Measurements from ENCODE around the gene RETN. TPM values are rescaled to one million over a fixed set of nuclear protein-coding genes. Genes with fewer than 3 reads are reported as not detected.

The RETN gene
- total RNA-seq, 1 donor from 2014 or later, result not detected

DNA sequence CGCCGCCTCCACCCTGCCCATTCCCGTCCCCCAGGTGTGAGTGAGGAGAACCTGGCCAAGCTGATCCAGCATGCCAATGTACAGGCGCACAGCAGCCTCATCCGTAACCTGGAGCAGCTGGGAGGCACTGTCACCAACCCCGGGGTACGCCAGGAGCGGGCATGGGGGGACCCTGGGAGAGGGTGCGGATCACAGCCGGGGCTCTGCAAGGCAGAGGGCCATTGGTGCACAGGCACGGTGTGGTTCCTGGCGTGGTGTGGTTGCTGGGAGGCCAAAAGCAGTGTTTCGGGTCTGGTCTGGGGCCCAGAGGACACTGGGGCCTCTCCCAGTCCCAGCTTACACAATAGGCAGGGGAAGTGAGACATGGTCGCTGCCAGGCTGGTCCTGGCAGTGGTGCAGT lies 23.7 kb upstream of the RETN start:
- no peak for DNase-seq (ENCODE audit: low read depth)
- H3K27me3 ChIP-seq (ENCODE audit: control insufficient read depth, insufficient read depth, low read length), result no peaks in the 10 kb centered on the region
- TF ChIP-seq, protein P1, sequence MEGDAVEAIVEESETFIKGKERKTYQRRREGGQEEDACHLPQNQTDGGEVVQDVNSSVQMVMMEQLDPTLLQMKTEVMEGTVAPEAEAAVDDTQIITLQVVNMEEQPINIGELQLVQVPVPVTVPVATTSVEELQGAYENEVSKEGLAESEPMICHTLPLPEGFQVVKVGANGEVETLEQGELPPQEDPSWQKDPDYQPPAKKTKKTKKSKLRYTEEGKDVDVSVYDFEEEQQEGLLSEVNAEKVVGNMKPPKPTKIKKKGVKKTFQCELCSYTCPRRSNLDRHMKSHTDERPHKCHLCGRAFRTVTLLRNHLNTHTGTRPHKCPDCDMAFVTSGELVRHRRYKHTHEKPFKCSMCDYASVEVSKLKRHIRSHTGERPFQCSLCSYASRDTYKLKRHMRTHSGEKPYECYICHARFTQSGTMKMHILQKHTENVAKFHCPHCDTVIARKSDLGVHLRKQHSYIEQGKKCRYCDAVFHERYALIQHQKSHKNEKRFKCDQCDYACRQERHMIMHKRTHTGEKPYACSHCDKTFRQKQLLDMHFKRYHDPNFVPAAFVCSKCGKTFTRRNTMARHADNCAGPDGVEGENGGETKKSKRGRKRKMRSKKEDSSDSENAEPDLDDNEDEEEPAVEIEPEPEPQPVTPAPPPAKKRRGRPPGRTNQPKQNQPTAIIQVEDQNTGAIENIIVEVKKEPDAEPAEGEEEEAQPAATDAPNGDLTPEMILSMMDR (IDR thresholded peaks at IDR 0.05; ENCODE audit: insufficient read depth, low read length, severe bottlenecking), result no peak
- peaks cover 13% of the 10 kb centered on the region for H3K36me3 ChIP-seq (ENCODE audit: control insufficient read depth, insufficient read depth, low read length)
- no peak overlapping the region for H3K4me3 ChIP-seq (ENCODE audit: low read depth, low read length)
- no peak for FAIRE-seq

DNA sequence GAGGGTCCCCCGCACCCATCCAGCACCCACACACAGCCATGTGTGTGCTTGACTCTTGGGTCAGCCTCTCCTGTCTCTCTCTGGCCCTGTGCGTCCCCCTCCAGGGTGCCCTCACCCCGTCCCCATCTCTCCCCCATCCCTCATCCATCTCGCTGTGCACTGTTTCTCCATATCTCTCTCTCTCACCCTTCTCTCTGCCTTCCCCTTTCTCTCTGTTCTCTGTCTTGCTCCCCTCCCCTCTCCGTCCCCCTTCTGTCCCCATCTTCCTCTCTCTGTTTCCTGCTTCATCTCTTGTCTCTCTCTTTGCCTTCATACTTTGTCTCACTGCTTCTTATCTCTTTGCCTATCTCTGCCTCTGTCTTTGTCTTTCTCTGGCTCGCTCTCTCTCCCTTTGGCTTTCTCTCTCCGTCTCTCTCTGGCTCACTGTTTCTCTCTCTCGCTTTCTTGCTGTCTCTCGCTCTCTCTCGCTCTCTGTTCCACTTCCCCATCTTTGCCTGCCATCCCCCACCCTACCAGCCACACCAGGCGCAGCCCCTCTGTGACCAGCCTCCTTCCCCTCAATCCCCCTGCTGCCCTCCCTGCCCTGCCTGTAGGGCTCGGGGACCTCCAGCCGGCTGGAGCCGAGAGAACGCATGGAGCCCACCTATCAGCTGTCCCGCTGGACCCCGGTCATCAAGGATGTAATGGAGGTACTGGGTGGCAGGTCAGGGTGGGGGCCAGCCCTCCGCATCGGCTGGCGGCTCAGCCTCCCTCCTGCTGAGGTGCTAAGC lies 23.0 kb upstream of the RETN start:
- FAIRE-seq (no peak), DNase-seq (ENCODE audit: low read depth) (no peak)
- TF ChIP-seq, protein P1 (IDR thresholded peaks at IDR 0.05; ENCODE audit: insufficient read depth, low read length, severe bottlenecking), result no peak
- H3K36me3 ChIP-seq (ENCODE audit: control insufficient read depth, insufficient read depth, low read length), result peaks cover 13% of the 10 kb centered on the region
- no peaks in the 10 kb centered on the region for H3K27me3 ChIP-seq (ENCODE audit: control insufficient read depth, insufficient read depth, low read length)
- no peak overlapping the region for H3K4me3 ChIP-seq (ENCODE audit: low read depth, low read length)

DNA sequence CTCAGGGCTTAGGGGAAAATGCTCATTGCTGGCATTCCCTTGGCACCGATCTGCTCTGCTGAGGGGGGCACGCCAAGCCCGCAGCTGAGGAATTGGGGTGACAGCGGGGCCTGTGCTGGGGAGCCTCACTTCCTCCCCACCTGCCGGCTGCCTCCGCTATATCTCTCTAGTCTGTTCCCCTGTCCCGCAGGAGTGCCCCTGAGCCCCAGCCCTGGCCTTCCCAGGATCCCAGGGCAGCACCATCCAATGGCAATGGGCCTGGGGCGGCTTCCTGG lies 22.5 kb upstream of the RETN start:
- H3K4me3 ChIP-seq (ENCODE audit: low read depth, low read length), result no peak overlapping the region
- no peaks in the 10 kb centered on the region for H3K27me3 ChIP-seq (ENCODE audit: control insufficient read depth, insufficient read depth, low read length)
- FAIRE-seq, result no peak
- H3K36me3 ChIP-seq (ENCODE audit: control insufficient read depth, insufficient read depth, low read length), result peaks cover 13% of the 10 kb centered on the region
- DNase-seq (ENCODE audit: low read depth), result no peak
- TF ChIP-seq, protein P1 (IDR thresholded peaks at IDR 0.05; ENCODE audit: insufficient read depth, low read length, severe bottlenecking), result no peak

DNA sequence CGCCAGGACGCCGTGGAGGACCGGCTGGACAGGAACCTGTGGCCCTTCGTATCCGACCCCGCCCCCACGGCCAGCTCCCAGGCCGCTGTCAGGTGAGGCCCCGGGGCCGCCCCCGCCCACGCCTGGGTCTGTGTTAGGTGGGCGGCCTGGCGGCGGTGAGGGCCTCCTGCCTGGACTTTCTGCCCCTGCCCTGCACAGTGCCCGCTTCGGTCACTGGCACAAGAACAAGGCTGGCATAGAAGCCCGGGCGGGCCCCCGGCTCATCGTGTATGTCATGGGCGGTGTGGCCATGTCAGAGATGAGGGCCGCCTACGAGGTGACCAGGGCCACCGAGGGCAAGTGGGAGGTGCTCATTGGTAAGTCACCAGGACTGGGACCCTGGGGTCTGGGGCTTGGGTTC lies 21.7 kb upstream of the RETN start:
- peaks cover 12% of the 10 kb centered on the region for H3K36me3 ChIP-seq (ENCODE audit: control insufficient read depth, insufficient read depth, low read length)
- no peak for DNase-seq (ENCODE audit: low read depth)
- no peaks in the 10 kb centered on the region for H3K27me3 ChIP-seq (ENCODE audit: control insufficient read depth, insufficient read depth, low read length)
- TF ChIP-seq, protein P1 (IDR thresholded peaks at IDR 0.05; ENCODE audit: insufficient read depth, low read length, severe bottlenecking), result no peak
- FAIRE-seq, result no peak
- no peak overlapping the region for H3K4me3 ChIP-seq (ENCODE audit: low read depth, low read length)

DNA sequence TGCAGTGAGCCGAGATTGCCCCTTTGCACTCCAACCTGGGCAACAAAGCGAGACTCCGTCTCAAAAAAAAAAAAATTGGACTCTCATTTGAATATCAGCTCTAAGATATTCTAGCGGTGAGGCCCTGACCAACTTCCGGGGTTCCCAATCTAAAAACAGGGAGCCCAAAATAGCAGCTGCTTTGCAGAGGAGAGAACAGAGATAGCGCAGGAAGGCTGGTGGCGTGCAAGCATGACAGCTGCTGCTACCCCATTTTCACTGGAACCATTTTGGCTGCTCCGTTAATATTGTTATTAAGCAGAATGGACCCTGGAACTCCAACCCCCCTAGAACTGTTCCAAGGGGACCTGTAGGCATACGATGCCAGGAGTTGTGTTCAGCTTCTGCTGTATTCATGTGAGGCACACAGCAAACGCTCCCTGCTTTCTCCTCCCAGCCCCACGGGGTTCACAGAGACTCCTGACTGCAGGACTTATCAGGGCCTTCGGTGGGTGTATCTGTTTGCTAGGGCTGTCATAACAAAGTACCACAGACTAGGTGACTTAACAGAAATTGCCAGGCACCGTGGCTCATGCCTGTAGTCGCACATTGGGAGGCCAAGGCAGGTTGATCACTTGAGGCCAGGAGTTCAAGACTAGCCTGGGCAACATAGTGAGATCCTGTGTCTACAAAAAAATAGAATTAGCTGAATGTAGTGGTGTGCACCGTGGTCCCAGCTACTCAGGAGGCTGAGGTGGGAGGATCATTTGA lies 20.4 kb upstream of the RETN start:
- Histone ChIP-seq H3K36me3 (ENCODE audit: control insufficient read depth, insufficient read depth, low read length) (peaks cover 5% of the 10 kb centered on the region), H3K4me3 (ENCODE audit: low read depth, low read length) (no peak overlapping the region), H3K27me3 (ENCODE audit: control insufficient read depth, insufficient read depth, low read length) (no peaks in the 10 kb centered on the region)
- TF ChIP-seq, protein P1 (IDR thresholded peaks at IDR 0.05; ENCODE audit: insufficient read depth, low read length, severe bottlenecking), result no peak
- DNase-seq (ENCODE audit: low read depth), result no peak
- FAIRE-seq, result no peak

Data from bronchial epithelial cell (primary cell).